B cell (primary cell): Measurements from ENCODE around the gene ISM1. TPM values are rescaled to one million over a fixed set of nuclear protein-coding genes. Genes with fewer than 3 reads are reported as not detected.

Source experiments
- ATAC-seq: fragments of 200-7000 bp; cut with Tn5 transposase; one replicate; pipeline ENCODE4 v1.10.0; 2021; ENCODE audit warnings: low read depth, mild to moderate bottlenecking, moderate number of reproducible peaks, moderate library complexity
- CTCF ChIA-PET: fragments of 350-600 bp; sonication (Branson Sonifier 250); formaldehyde crosslinking; loops from one replicate; lab custom pipeline; 2021; ENCODE audit warnings: antibody characterized with exemption, inconsistent platforms; lab: Charles Lee
- POLR2A ChIA-PET: fragments of 350-600 bp; sonication (Branson Sonifier 250); formaldehyde crosslinking; loops from one replicate; lab custom pipeline; 2021; ENCODE audit warnings: antibody characterized with exemption; lab: Charles Lee
- DNase-seq: peaks from one replicate; pipeline ENCODE4 v3.0.0; 2013
- H2AFZ ChIP-seq: 2 replicates; pipeline ENCODE4 v1.6.1; 2012; ENCODE audit warnings: mild to moderate bottlenecking, low read depth, low read length; ENCODE audit not compliant: insufficient read depth, poor library complexity, severe bottlenecking
- H3K27ac ChIP-seq, 2 donors: 1 replicate in 1 of 2; 2 replicates in 1 of 2; pipeline ENCODE4 v1.5.1; 2012 to 2013; ENCODE audit warnings: low read length in 2 of 2, mild to moderate bottlenecking in 2 of 2, moderate library complexity in 1 of 2
- H3K27me3 ChIP-seq, 4 experiments: fragments of 200-600 bp in 1 of 4; sonication (generic) in 1 of 4; replicated peaks in 1 of 4; 1 replicate in 2 of 4; 2 replicates in 2 of 4; pipeline versions ENCODE4 v1.6.1 to v1.7.0; 2013 to 2016; ENCODE audit warnings: low read length in 3 of 4, mild to moderate bottlenecking in 2 of 4, mixed read lengths in 1 of 4, moderate library complexity in 1 of 4; ENCODE audit not compliant: insufficient read depth in 4 of 4, control insufficient read depth in 3 of 4; ENCODE audit errors: control extremely low read depth in 1 of 4
- H3K36me3 ChIP-seq, 2 experiments: replicated peaks in 1 of 2; 1 replicate in 1 of 2; 2 replicates in 1 of 2; pipeline versions ENCODE4 v1.6.1 to v1.7.1; 2013; ENCODE audit warnings: low read length in 1 of 2; ENCODE audit not compliant: insufficient read depth in 2 of 2, control insufficient read depth in 1 of 2; ENCODE audit errors: control extremely low read depth in 1 of 2, extremely low read depth in 1 of 2
- H3K4me1 ChIP-seq, 2 donors: fragments of 200-600 bp in 1 of 2; sonication (generic) in 1 of 2; 1 replicate in 1 of 2; 2 replicates in 1 of 2; pipeline versions ENCODE4 v1.5.1 to v1.6.1; 2013 to 2017; ENCODE audit warnings: low read length in 2 of 2; ENCODE audit not compliant: control insufficient read depth in 2 of 2, insufficient read depth in 2 of 2
- H3K4me2 ChIP-seq: replicated peaks from 2 replicates; pipeline ENCODE3; 2012; ENCODE audit warnings: mild to moderate bottlenecking, low read depth, low read length; ENCODE audit not compliant: poor library complexity, severe bottlenecking
- H3K4me3 ChIP-seq, 5 experiments: fragments of 200-600 bp in 1 of 5; sonication (generic) in 1 of 5; 1 replicate in 3 of 5; 2 replicates in 2 of 5; pipeline versions ENCODE4 v1.5.1 to v1.7.0; 2011 to 2016; ENCODE audit warnings: low read length in 4 of 5, mild to moderate bottlenecking in 4 of 5, low read depth in 2 of 5, control low read depth in 1 of 5, moderate library complexity in 1 of 5; ENCODE audit not compliant: insufficient read depth in 1 of 5; ENCODE audit errors: control extremely low read depth in 1 of 5, extremely low read depth in 1 of 5
- H3K79me2 ChIP-seq: fragments of 200-600 bp; sonication (generic); one replicate; pipeline ENCODE4 v1.6.0; 2016; ENCODE audit warnings: low read length; ENCODE audit not compliant: control insufficient read depth, insufficient read depth
- H3K9ac ChIP-seq: fragments of 200-600 bp; sonication (generic); 2 replicates; pipeline ENCODE4 v1.6.1; 2017; ENCODE audit warnings: mild to moderate bottlenecking, low read length, moderate library complexity
- H3K9me3 ChIP-seq, 3 donors: one replicate each; pipeline versions ENCODE4 v1.6.1 to v1.7.1; 2013; ENCODE audit warnings: low read length in 2 of 3; ENCODE audit not compliant: control insufficient read depth in 2 of 3, insufficient read depth in 1 of 3; ENCODE audit errors: control extremely low read depth in 1 of 3
- H4K20me1 ChIP-seq: 2 replicates; pipeline ENCODE4 v1.6.0; 2012; ENCODE audit warnings: mild to moderate bottlenecking, low read length; ENCODE audit not compliant: insufficient read depth, control insufficient read depth, poor library complexity, severe bottlenecking
- H3K27ac Mint-ChIP-seq: one replicate; pipeline ENCODE4 v1.8.0; 2021; ENCODE audit warnings: mixed read lengths
- H3K27me3 Mint-ChIP-seq: one replicate; pipeline ENCODE4 v1.8.0; 2021; ENCODE audit warnings: mixed read lengths
- H3K4me1 Mint-ChIP-seq: one replicate; pipeline ENCODE4 v1.8.0; 2021; ENCODE audit warnings: mixed read lengths
- H3K4me3 Mint-ChIP-seq: one replicate; pipeline ENCODE4 v1.8.0; 2021; ENCODE audit warnings: mixed read lengths
- H3K9me3 Mint-ChIP-seq: one replicate; pipeline ENCODE4 v1.8.0; 2022; ENCODE audit warnings: mixed read lengths; ENCODE audit not compliant: insufficient read depth
- CTCF ChIP-seq: fragments of 200-600 bp; IDR thresholded peaks from one replicate; pipeline ENCODE4 v1.8.0; 2022; ENCODE audit warnings: antibody characterized with exemption, mild to moderate bottlenecking
- EZH2 ChIP-seq: IDR thresholded peaks from 2 replicates; pipeline ENCODE4 v1.6.1; 2012; ENCODE audit warnings: borderline replicate concordance, low read depth, mild to moderate bottlenecking, moderate library complexity, low read length; ENCODE audit not compliant: insufficient read depth, poor library complexity, severe bottlenecking
- WGBS: methylation state at CpG from one replicate; pipeline ENCODE4 v1.1.5; 2013; ENCODE audit warnings: missing lambda C conversion rate; ENCODE audit not compliant: insufficient coverage; 5-methylcytosine and 5-hydroxymethylcytosine counted together
- intact Hi-C: fragments of 100-400 bp; cut with micrococcal nuclease; formaldehyde crosslinking; loops from one replicate; pipeline ENCODE4 v1.10.0; 2022
- polyA plus RNA-seq: library from polyadenylated mRNA; depleted of rRNA; stranded (reverse); fragments of >200 nt; gene quantifications from 2 replicates; pipeline ENCODE4 v1.2.3, GENCODE V29; 2012
- total RNA-seq, 2 donors: library from RNA; stranded (reverse); fragments of 120-200 nt in 1 of 2; gene quantifications; 1 replicate in 1 of 2; 2 replicates in 1 of 2; pipeline versions ENCODE4 v1.2.3 to v1.2.4, GENCODE V29; 2013 to 2022

Gene ISM1
- total and polyA plus RNA-seq, 2 donors (not counting 1 experiment from before 2014, with no cell fraction given): not detected

- Histone ChIP-seq H3K9me3 (peaks cover 0 to 1% (median 0%) of the 10 kb centered on the region in 3 donors), H3K4me2 (no peak overlapping the region), H3K36me3 (no peaks in the 10 kb centered on the region), H3K27ac (no peak overlapping the region), H3K4me1 (no peaks in the 10 kb centered on the region), H3K9ac (no peak overlapping the region), H3K27me3 (no peaks in the 10 kb centered on the region), H3K4me3 (no peak overlapping the region), H3K79me2 (no peaks in the 10 kb centered on the region), H2AFZ (no peak overlapping the region), H4K20me1 (no peaks in the 10 kb centered on the region)
- intact Hi-C loops: no loop called here
- Mint-ChIP-seq H3K27ac (no peak overlapping the region), H3K27me3 (no peaks in the 10 kb centered on the region), H3K4me3 (no peak overlapping the region), H3K9me3 (no peaks in the 10 kb centered on the region), H3K4me1 (no peaks in the 10 kb centered on the region)
- DNase-seq: no peak
- ATAC-seq: no peak
- WGBS: 72% methylated on average over 2 of the region's 9 CpGs
- CTCF ChIA-PET: no interaction called here
- POLR2A ChIA-PET: no interaction called here
- no peak for TF ChIP-seq CTCF
- no peak for TF ChIP-seq EZH2
These were observed 127.5 kb downstream of the ISM1 start for GRCh38 chr20:13348311-13349234.

- H3K27me3 Mint-ChIP-seq: no peaks in the 10 kb centered on the region
- Histone ChIP-seq H3K79me2 (no peaks in the 10 kb centered on the region), H3K27ac (no peak overlapping the region), H4K20me1 (no peaks in the 10 kb centered on the region), H3K4me3 (no peak overlapping the region), H3K27me3 (no peaks in the 10 kb centered on the region), H3K9ac (no peak overlapping the region), H3K4me2 (no peak overlapping the region), H2AFZ (no peak overlapping the region), H3K4me1 (no peaks in the 10 kb centered on the region), H3K9me3 (peaks cover 0 to 1% (median 0%) of the 10 kb centered on the region in 3 donors), H3K36me3 (no peaks in the 10 kb centered on the region)
- intact Hi-C loops: no loop called here
- H3K9me3 Mint-ChIP-seq: no peaks in the 10 kb centered on the region
- ChIA-PET POLR2A (no interaction called here), CTCF (no interaction called here)
- DNase-seq: no peak
- no peak overlapping the region for H3K4me3 Mint-ChIP-seq
- no peak overlapping the region for H3K27ac Mint-ChIP-seq
- ATAC-seq: no peak
- no peaks in the 10 kb centered on the region for H3K4me1 Mint-ChIP-seq
- no CpG with 5 or more reads among the region's 4 CpGs for WGBS
- TF ChIP-seq EZH2 (no peak), CTCF (no peak)
These were observed 128.1 kb downstream of the ISM1 start for GRCh38 chr20:13349235-13349604.
